HepG2 (cell line): ENCODE measurements around the gene PTPN3. TPM values are rescaled to one million over a fixed set of nuclear protein-coding genes. Genes with fewer than 3 reads are reported as not detected.

ENCODE experiments used
- ATF7 ChIP-seq, 2 experiments: fragments of 450-650 bp in 1 of 2; sonication (generic) in 1 of 2; formaldehyde crosslinking in 1 of 2; IDR thresholded peaks; 2 replicates each; pipeline versions ENCODE4 v1.4.0 to v1.6.1; 2016 to 2020; ENCODE audit warnings: antibody characterized with exemption in 1 of 2, mild to moderate bottlenecking in 1 of 2, missing genetic modification reagents in 1 of 2
- CBX1 ChIP-seq: IDR thresholded peaks from one replicate; pipeline ENCODE4 v1.6.1; 2016; ENCODE audit warnings: antibody characterized with exemption, low read depth
- CHCHD3 ChIP-seq: sonication (generic); formaldehyde crosslinking; IDR thresholded peaks from 2 replicates; pipeline ENCODE4 v1.8.0; 2022; ENCODE audit warnings: mild to moderate bottlenecking, missing genetic modification reagents, moderate library complexity
- CHD4 ChIP-seq: fragments of 200-600 bp; sonication (generic); IDR thresholded peaks from 2 replicates; pipeline ENCODE4 v1.7.0; 2017; ENCODE audit warnings: mild to moderate bottlenecking, low read length, borderline replicate concordance
- ELF1 ChIP-seq: sonication (generic); formaldehyde crosslinking; IDR thresholded peaks from 2 replicates; pipeline ENCODE4 v1.4.0; 2020; ENCODE audit warnings: missing genetic modification reagents
- MAFG ChIP-seq: sonication (generic); formaldehyde crosslinking; IDR thresholded peaks from 2 replicates; pipeline ENCODE4 v1.5.1; 2020; ENCODE audit warnings: mild to moderate bottlenecking, missing genetic modification reagents
- NCOA2 ChIP-seq: sonication (generic); formaldehyde crosslinking; IDR thresholded peaks from 2 replicates; pipeline ENCODE4 v1.8.0; 2022; ENCODE audit warnings: inconsistent platforms
- NR2F6 ChIP-seq, 2 experiments: IDR thresholded peaks; 2 replicates each; pipeline ENCODE4 v1.6.1; 2016; ENCODE audit warnings: antibody characterized with exemption in 1 of 2, mild to moderate bottlenecking in 1 of 2
- PRPF4 ChIP-seq: fragments of 200-400 bp; formaldehyde crosslinking; IDR thresholded peaks from 2 replicates; pipeline ENCODE4 v1.6.1; 2016; ENCODE audit warnings: low read length, low read depth; ENCODE audit not compliant: poor library complexity, severe bottlenecking
- THYN1 ChIP-seq: sonication (generic); formaldehyde crosslinking; IDR thresholded peaks from 2 replicates; pipeline ENCODE4 v1.8.1; 2023; ENCODE audit warnings: low read depth, mild to moderate bottlenecking, moderate library complexity, missing genetic modification reagents, borderline replicate concordance
- YY1 ChIP-seq: IDR thresholded peaks from 2 replicates; pipeline ENCODE4 v1.6.1; 2011; ENCODE audit warnings: low read length, low read depth, moderate library complexity, mild to moderate bottlenecking; ENCODE audit not compliant: insufficient read depth, insufficient replicate concordance
- ZBTB38 ChIP-seq: sonication (generic); formaldehyde crosslinking; IDR thresholded peaks from 2 replicates; pipeline ENCODE4 v1.5.1; 2020; ENCODE audit warnings: mild to moderate bottlenecking, missing genetic modification reagents
- ZNF138 ChIP-seq: sonication (generic); formaldehyde crosslinking; IDR thresholded peaks from 2 replicates; pipeline ENCODE4 v1.5.0; 2020; ENCODE audit warnings: mild to moderate bottlenecking, low read depth, missing genetic modification reagents
- ZNF232 ChIP-seq: sonication (generic); formaldehyde crosslinking; IDR thresholded peaks from 2 replicates; pipeline ENCODE4 v1.4.0; 2020; ENCODE audit warnings: missing genetic modification reagents, borderline replicate concordance
- ZNF264 ChIP-seq: sonication (generic); formaldehyde crosslinking; IDR thresholded peaks from 2 replicates; pipeline ENCODE4 v1.4.0; 2020; ENCODE audit warnings: missing genetic modification reagents
- ZNF484 ChIP-seq: sonication (generic); formaldehyde crosslinking; IDR thresholded peaks from 2 replicates; pipeline ENCODE4 v1.5.1; 2020; ENCODE audit warnings: mild to moderate bottlenecking, low read depth, missing genetic modification reagents, borderline replicate concordance
- ZNF773 ChIP-seq: sonication (generic); formaldehyde crosslinking; IDR thresholded peaks from 2 replicates; pipeline ENCODE4 v1.4.0; 2020; ENCODE audit warnings: missing genetic modification reagents, borderline replicate concordance
- polyA plus RNA-seq, 8 experiments: library from polyadenylated mRNA; depleted of rRNA in 3 of 8; stranded (reverse) in 7 of 8; unstranded in 1 of 8; fragments of >200 nt; fragmentation: Illumina TruSeq in 4 of 8; extraction: Trizol in 4 of 8; gene quantifications; 2 replicates each; pipeline versions ENCODE4 v1.2.1 to v1.2.3, GENCODE V29; 2011 to 2016; ENCODE audit warnings: low read depth in 4 of 8, missing spikeins in 1 of 8, mixed read lengths in 1 of 8; ENCODE audit not compliant: insufficient read depth in 1 of 8
- total RNA-seq, 5 experiments: library from RNA; depleted of rRNA; stranded (reverse); fragments of >200 nt; fragmentation: Illumina TruSeq; extraction: Trizol; gene quantifications; 2 replicates each; pipeline ENCODE4 v1.2.3, GENCODE V29; 2016; ENCODE audit warnings: low read depth in 1 of 5
- TF ChIP-seq, protein P1 (sequence below): sonication (generic); formaldehyde crosslinking; IDR thresholded peaks from 2 replicates; pipeline ENCODE4 v1.8.0; 2023; ENCODE audit warnings: mild to moderate bottlenecking, missing genetic modification reagents
- TF ChIP-seq, protein P2 (sequence below), 2 experiments: fragments of 450-650 bp in 1 of 2; sonication (generic) in 1 of 2; formaldehyde crosslinking in 1 of 2; IDR thresholded peaks; 2 replicates each; pipeline versions ENCODE4 v1.6.1 to v1.8.0; 2016 to 2022; ENCODE audit warnings: antibody characterized with exemption in 1 of 2, mild to moderate bottlenecking in 1 of 2, missing genetic modification reagents in 1 of 2

The PTPN3 gene
- total and polyA plus RNA-seq, 2 of the 13 experiments (the other 11 are each of a cell fraction or from before 2014, with no cell fraction given) = 5.6 to 20.5 TPM

DNA sequence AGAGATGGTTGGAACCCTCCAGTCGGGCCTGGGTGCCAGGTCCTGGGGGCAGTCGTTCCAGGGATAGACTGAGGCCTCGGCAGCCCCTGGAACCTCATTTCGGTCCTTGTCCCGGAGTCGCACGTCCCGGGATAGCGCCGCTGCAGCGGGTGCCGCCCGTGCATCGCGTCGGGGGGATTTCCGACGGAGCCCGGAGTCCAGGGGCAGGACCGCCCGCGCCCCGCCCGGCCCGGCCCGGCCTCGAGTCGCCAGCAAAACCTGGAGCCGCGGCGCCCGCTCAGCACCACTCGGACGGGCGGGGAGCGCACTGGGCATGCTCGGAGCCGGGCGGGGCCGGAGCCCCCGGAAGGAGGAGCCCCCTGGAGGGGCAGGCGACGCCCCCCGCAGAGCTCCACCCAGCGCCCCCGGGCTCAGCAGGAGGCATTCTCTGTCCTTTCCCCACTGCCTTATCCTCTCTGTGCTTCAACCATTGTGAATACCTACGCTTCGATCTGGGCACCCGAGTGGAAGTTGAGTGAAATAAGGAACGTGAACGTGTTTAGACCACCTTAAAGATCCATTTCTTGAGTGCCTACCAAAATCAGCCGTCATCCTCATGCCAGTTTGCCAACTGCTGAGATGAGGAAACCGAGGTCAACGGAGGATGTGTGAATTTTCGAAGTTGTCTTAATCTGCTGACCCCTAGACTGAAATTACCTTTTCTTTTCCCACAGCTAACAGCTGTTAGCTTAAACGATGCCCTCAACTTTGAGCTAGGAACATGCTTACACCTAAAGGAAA is 1.7 kb upstream of the PTPN3 start (continued):
- TF ChIP-seq, protein P1, sequence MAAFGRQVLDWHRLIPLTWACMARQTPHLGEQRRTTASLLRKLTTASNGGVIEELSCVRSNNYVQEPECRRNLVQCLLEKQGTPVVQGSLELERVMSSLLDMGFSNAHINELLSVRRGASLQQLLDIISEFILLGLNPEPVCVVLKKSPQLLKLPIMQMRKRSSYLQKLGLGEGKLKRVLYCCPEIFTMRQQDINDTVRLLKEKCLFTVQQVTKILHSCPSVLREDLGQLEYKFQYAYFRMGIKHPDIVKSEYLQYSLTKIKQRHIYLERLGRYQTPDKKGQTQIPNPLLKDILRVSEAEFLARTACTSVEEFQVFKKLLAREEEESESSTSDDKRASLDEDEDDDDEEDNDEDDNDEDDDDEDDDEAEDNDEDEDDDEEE (CRISPR knock-in tag) = peak; percentile 80; the same call in 1 of the 2 replicates
- TF ChIP-seq PRPF4 (no peak), ZNF773 (no peak), CHCHD3 (CRISPR knock-in tag) (no peak), ZNF232 (no peak; the same call in 1 of the 2 replicates), MAFG (CRISPR knock-in tag) (no peak), ZNF484 (CRISPR knock-in tag) (no peak), ZBTB38 (CRISPR knock-in tag) (peak; percentile 69), YY1 (peak; percentile 68), ZNF138 (CRISPR knock-in tag) (0 out of 2 replicates have a peak, but pooled peaks have one; percentile 8), CBX1 (no peak), NCOA2 (CRISPR knock-in tag) (no peak), CHD4 (no peak), ELF1 (no peak), THYN1 (no peak), NR2F6 (IDR thresholded peaks at IDR 0.05) (no peak), NR2F6 (CRISPR knock-in tag; IDR thresholded peaks at IDR 0.05) (no peak; the same call in 1 of the 2 replicates), ATF7 (IDR thresholded peaks at IDR 0.05) (no peak), ATF7 (CRISPR knock-in tag; IDR thresholded peaks at IDR 0.05) (no peak), ZNF264 (CRISPR knock-in tag) (0 out of 2 replicates have a peak, but pooled peaks have one; percentile 31)
- TF ChIP-seq, protein P2, sequence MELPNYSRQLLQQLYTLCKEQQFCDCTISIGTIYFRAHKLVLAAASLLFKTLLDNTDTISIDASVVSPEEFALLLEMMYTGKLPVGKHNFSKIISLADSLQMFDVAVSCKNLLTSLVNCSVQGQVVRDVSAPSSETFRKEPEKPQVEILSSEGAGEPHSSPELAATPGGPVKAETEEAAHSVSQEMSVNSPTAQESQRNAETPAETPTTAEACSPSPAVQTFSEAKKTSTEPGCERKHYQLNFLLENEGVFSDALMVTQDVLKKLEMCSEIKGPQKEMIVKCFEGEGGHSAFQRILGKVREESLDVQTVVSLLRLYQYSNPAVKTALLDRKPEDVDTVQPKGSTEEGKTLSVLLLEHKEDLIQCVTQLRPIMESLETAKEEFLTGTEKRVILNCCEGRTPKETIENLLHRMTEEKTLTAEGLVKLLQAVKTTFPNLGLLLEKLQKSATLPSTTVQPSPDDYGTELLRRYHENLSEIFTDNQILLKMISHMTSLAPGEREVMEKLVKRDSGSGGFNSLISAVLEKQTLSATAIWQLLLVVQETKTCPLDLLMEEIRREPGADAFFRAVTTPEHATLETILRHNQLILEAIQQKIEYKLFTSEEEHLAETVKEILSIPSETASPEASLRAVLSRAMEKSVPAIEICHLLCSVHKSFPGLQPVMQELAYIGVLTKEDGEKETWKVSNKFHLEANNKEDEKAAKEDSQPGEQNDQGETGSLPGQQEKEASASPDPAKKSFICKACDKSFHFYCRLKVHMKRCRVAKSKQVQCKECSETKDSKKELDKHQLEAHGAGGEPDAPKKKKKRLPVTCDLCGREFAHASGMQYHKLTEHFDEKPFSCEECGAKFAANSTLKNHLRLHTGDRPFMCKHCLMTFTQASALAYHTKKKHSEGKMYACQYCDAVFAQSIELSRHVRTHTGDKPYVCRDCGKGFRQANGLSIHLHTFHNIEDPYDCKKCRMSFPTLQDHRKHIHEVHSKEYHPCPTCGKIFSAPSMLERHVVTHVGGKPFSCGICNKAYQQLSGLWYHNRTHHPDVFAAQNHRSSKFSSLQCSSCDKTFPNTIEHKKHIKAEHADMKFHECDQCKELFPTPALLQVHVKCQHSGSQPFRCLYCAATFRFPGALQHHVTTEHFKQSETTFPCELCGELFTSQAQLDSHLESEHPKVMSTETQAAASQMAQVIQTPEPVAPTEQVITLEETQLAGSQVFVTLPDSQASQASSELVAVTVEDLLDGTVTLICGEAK (IDR thresholded peaks at IDR 0.05) = no peak
- TF ChIP-seq, protein P2 (CRISPR knock-in tag; IDR thresholded peaks at IDR 0.05) = peak; percentile 76
